ENCODE measurements around the gene DPYD.

Gene DPYD

GRCh38 chr1:97920832-97921571 lies at the start of gene DPYD:
TSS of gene DPYD (minus strand) at chr1:97921034. CDS start at chr1:97920922, 112 bp downstream.
- peak; percentile 91 for DNase-seq

GRCh38 chr1:97960470-97960869 lies 39.6 kb upstream of the DPYD start:
- no peak for DNase-seq

GRCh38 chr1:97947695-97948094 lies 26.9 kb upstream of the DPYD start:
- no peak for DNase-seq

- no peak for DNase-seq
Measured at GRCh38 chr1:97943354-97943753, 22.5 kb upstream of the DPYD start.

GRCh38 chr1:97942161-97943123 lies 21.6 kb upstream of the DPYD start:
- DNase-seq = no peak

- DNase-seq = no peak
Measured at GRCh38 chr1:97938285-97938642, 17.4 kb upstream of the DPYD start.

- DNase-seq = no peak
Measured at GRCh38 chr1:97936976-97937375, 16.1 kb upstream of the DPYD start.

GRCh38 chr1:97934491-97934890 lies 13.7 kb upstream of the DPYD start:
- DNase-seq = no peak

GRCh38 chr1:97929874-97930851 lies 9.3 kb upstream of the DPYD start:
- DNase-seq = no peak

GRCh38 chr1:97926017-97926708 lies 5.3 kb upstream of the DPYD start:
- no peak for DNase-seq

- DNase-seq = no peak
Measured at GRCh38 chr1:97925151-97925550, 4.3 kb upstream of the DPYD start.

- no peak for DNase-seq
Measured at GRCh38 chr1:97923811-97924210, 3.0 kb upstream of the DPYD start.

GRCh38 chr1:97920276-97920831 lies 480 bp downstream of the DPYD start:
- peak; percentile 63 for DNase-seq

- peak; percentile 84 for DNase-seq
Measured at GRCh38 chr1:97919585-97920261, 1.1 kb downstream of the DPYD start.

- DNase-seq = no peak
Measured at GRCh38 chr1:97918961-97919360, 1.9 kb downstream of the DPYD start.

- DNase-seq = no peak
Measured at GRCh38 chr1:97913506-97914139, 7.2 kb downstream of the DPYD start.

GRCh38 chr1:97911266-97912215 lies 9.3 kb downstream of the DPYD start:
- no peak for DNase-seq

GRCh38 chr1:97909266-97909665 lies 11.6 kb downstream of the DPYD start:
- DNase-seq = peak; percentile 74

GRCh38 chr1:97907886-97908285 lies 12.9 kb downstream of the DPYD start:
- peak; percentile 88 for DNase-seq

Measured in inflammatory macrophage treated with lipopolysaccharide for 4 hours (primary cell).